HEK293 (cell line): ENCODE results near the gene KRT79.

Experiments used
- SETDB1 ChIP-seq: IDR thresholded peaks from one replicate; pipeline ENCODE4 v1.6.1; 2017; ENCODE audit warnings: mild to moderate bottlenecking, low read length, moderate library complexity, mixed read lengths; ENCODE audit not compliant: insufficient read length
- SP2 ChIP-seq: fragments of 450-650 bp; formaldehyde crosslinking; IDR thresholded peaks from 2 replicates; pipeline ENCODE4 v1.5.1; 2016; ENCODE audit warnings: missing biosample characterization, missing genetic modification characterization
- TCF7L2 ChIP-seq: IDR thresholded peaks from 2 replicates; pipeline ENCODE4 v1.6.1; 2011; ENCODE audit warnings: low read depth, mild to moderate bottlenecking, inconsistent platforms, low read length, moderate library complexity, borderline replicate concordance
- ZBTB17 ChIP-seq: fragments of 450-650 bp; formaldehyde crosslinking; IDR thresholded peaks from 2 replicates; pipeline ENCODE4 v1.5.1; 2016; ENCODE audit warnings: missing biosample characterization, missing genetic modification characterization
- ZNF24 ChIP-seq: fragments of 450-650 bp; formaldehyde crosslinking; IDR thresholded peaks from 2 replicates; pipeline ENCODE4 v1.5.1; 2016; ENCODE audit warnings: missing biosample characterization, missing genetic modification characterization
- ZNF510 ChIP-seq: fragments of 450-650 bp; formaldehyde crosslinking; IDR thresholded peaks from 2 replicates; pipeline ENCODE4 v1.5.1; 2018; ENCODE audit warnings: mild to moderate bottlenecking, missing genetic modification characterization, missing biosample characterization; ENCODE audit not compliant: insufficient replicate concordance

- TF ChIP-seq SP2 (tag by site-specific recombination) (no peak), SETDB1 (no peak), TCF7L2 (no peak), ZNF24 (tag by site-specific recombination) (no peak), ZNF510 (tag by site-specific recombination) (no peak), ZBTB17 (tag by site-specific recombination) (no peak)
These were observed 18.9 kb downstream of the KRT79 start for GRCh38 chr12:52815161-52815560.
